AG08395 (cell line): ENCODE data around the gene EFHD2.

ENCODE experiments used
- DNase-seq: peaks from one replicate; pipeline ENCODE4 v3.0.0; 2012; ENCODE audit warnings: mixed read lengths, low spot score

EFHD2 gene

GRCh38 chr1:15430787-15431570 is 21.3 kb downstream of the EFHD2 start:
- DNase-seq, result peak; percentile 80

- no peak for DNase-seq
Measured at GRCh38 chr1:15431571-15431948, 21.9 kb downstream of the EFHD2 start.

- no peak for DNase-seq
Measured at GRCh38 chr1:15432324-15432723, 22.6 kb downstream of the EFHD2 start.

GRCh38 chr1:15433471-15433870 is 23.8 kb downstream of the EFHD2 start:
- DNase-seq, result no peak

GRCh38 chr1:15434739-15435138 is 25.1 kb downstream of the EFHD2 start:
- DNase-seq, result peak; percentile 55

GRCh38 chr1:15435239-15436077 is 25.8 kb downstream of the EFHD2 start:
- no peak for DNase-seq

- no peak for DNase-seq
Measured at GRCh38 chr1:15436881-15437442, 27.3 kb downstream of the EFHD2 start.

- no peak for DNase-seq
Measured at GRCh38 chr1:15439325-15439724, 29.6 kb downstream of the EFHD2 start.

GRCh38 chr1:15440357-15440756 is 30.7 kb downstream of the EFHD2 start:
- no peak for DNase-seq

GRCh38 chr1:15441247-15441646 is 31.6 kb downstream of the EFHD2 start:
- DNase-seq, result no peak

- no peak for DNase-seq
Measured at GRCh38 chr1:15442119-15442518, 32.4 kb downstream of the EFHD2 start.

GRCh38 chr1:15442759-15443158 is 33.1 kb downstream of the EFHD2 start:
- DNase-seq, result no peak

- no peak for DNase-seq
Measured at GRCh38 chr1:15443281-15443680, 33.6 kb downstream of the EFHD2 start.

- no peak for DNase-seq
Measured at GRCh38 chr1:15444468-15445389, 35.0 kb downstream of the EFHD2 start.

- no peak for DNase-seq
Measured at GRCh38 chr1:15445390-15446122, 35.9 kb downstream of the EFHD2 start.

GRCh38 chr1:15446212-15446611 is 36.5 kb downstream of the EFHD2 start:
- DNase-seq, result no peak

GRCh38 chr1:15448877-15449462 is 39.3 kb downstream of the EFHD2 start:
- DNase-seq, result no peak

- no peak for DNase-seq
Measured at GRCh38 chr1:15449567-15449966, 39.9 kb downstream of the EFHD2 start.

GRCh38 chr1:15451014-15451722 is 41.5 kb downstream of the EFHD2 start:
- DNase-seq, result no peak

- DNase-seq, result no peak
Measured at GRCh38 chr1:15452216-15452615, 42.5 kb downstream of the EFHD2 start.
